Left lung (tissue), 10 donors: ENCODE measurements around the gene MCF2L. TPM values are rescaled to one million over a fixed set of nuclear protein-coding genes. Genes with fewer than 3 reads are reported as not detected.

ENCODE experiments used
- ATAC-seq: fragments of 200-7000 bp; cut with Tn5 transposase; one replicate; pipeline ENCODE4 v1.9.1; 2020; ENCODE audit warnings: moderate library complexity
- DNase-seq, 4 donors: peaks; one replicate each; pipeline ENCODE4 v3.0.0-alpha.2; 2013 to 2020
- H3K27ac ChIP-seq, 2 donors: fragments of 200-600 bp; sonication (generic) in 1 of 2; one replicate each; pipeline versions ENCODE4 v1.5.0 to v1.8.0; 2020 to 2021
- H3K27me3 ChIP-seq, 2 donors: fragments of 200-600 bp; sonication (generic) in 1 of 2; one replicate each; pipeline versions ENCODE4 v1.5.0 to v1.8.0; 2020 to 2021
- H3K36me3 ChIP-seq, 2 donors: fragments of 200-600 bp; sonication (generic) in 1 of 2; one replicate each; pipeline versions ENCODE4 v1.5.0 to v1.8.0; 2020 to 2021
- H3K4me1 ChIP-seq, 2 donors: fragments of 200-600 bp; one replicate each; pipeline ENCODE4 v1.8.0; 2021
- H3K4me3 ChIP-seq, 2 donors: fragments of 200-600 bp; sonication (generic) in 1 of 2; one replicate each; pipeline versions ENCODE4 v1.5.0 to v1.8.0; 2020 to 2021; ENCODE audit warnings: mild to moderate bottlenecking in 1 of 2
- H3K9me3 ChIP-seq, 2 donors: fragments of 200-600 bp; sonication (generic) in 1 of 2; one replicate each; pipeline versions ENCODE4 v1.5.0 to v1.8.0; 2020 to 2021
- intact Hi-C, 2 donors: fragments of 100-400 bp; cut with DNase I; formaldehyde crosslinking; loops; one replicate each; pipeline versions ENCODE4 v1.11.2 to v1.14.2; 2022
- polyA plus RNA-seq, 6 donors: library from polyadenylated mRNA; unstranded; fragments of 120-200 nt; gene quantifications; one replicate each; pipeline ENCODE4 v1.2.1, GENCODE V29; 2013; ENCODE audit not compliant: insufficient read length in 6 of 6
- total RNA-seq, 2 donors: library from RNA; stranded (reverse); fragmentation: NEBNext Ultra II Directional; extraction: Animal tissue kit (Norgen Biotek cat#: 25700); gene quantifications; one replicate each; pipeline ENCODE4 v1.2.1, GENCODE V29; 2021
- TF ChIP-seq, protein P1 (sequence below), 2 donors: fragments of 200-600 bp; sonication (generic) in 1 of 2; IDR thresholded peaks; one replicate each; pipeline versions ENCODE4 v1.5.0 to v1.8.0; 2021; ENCODE audit warnings: antibody characterized with exemption in 2 of 2
- donor health status: DM: no; HTN: yes; CAD: no.
- donor health status: DM: no; HTN: no; CAD: no.

The MCF2L gene
- total and polyA plus RNA-seq, 8 donors, result 22.2 to 39.5 (median 33.7) TPM

DNA sequence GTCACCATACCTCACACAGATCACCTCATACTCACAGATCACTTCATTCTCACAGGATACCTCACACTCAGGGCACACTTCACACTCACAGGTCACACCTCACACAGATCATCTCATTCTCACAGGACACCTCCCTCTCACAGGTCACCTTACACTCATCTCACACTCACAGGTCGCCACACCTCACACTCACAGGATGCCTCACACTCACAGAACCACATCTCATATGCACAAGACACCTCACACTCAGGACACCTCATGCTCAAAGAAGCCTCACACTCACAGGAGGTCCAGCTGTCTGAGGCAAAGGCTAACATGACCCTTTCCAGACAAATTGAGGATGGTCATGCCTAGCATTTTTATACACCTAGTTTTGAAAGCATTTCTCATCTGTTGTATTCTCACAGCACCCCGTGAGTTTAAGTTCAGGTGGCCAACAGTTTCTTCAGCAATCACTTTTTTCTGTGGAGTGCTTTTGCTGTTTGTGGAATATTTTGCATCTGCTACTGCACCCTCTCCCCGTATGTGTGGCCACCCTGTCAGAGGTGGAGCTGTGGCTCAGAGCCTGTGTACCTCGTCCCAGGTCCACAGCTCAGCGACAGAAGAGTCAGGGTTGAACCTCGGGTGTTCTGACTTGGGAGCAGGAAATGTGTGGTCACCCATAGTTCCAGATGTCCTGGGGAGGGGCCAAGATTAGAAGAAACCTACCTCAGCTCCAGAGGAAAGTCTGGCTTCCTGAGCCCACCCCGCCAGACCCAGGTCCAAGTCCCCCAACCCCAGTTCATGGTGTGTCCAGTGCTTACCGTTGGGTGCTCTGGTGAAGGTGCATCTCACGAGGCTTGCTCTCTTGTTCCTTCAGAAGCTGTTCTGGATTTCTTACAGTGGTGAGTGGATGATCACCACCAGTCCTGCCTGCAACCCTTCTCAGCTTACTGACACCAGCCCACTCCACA, 144.2 kb downstream of the MCF2L start:
- Histone ChIP-seq H3K4me3 (no peak overlapping the region), H3K9me3 (no peaks in the 10 kb centered on the region), H3K4me1 (peaks cover 0 to 13% of the 10 kb centered on the region in 2 donors), H3K27ac (no peak overlapping the region), H3K27me3 (peaks cover 20 to 33% of the 10 kb centered on the region in 2 donors), H3K36me3 (no peaks in the 10 kb centered on the region)
- TF ChIP-seq, protein P1, sequence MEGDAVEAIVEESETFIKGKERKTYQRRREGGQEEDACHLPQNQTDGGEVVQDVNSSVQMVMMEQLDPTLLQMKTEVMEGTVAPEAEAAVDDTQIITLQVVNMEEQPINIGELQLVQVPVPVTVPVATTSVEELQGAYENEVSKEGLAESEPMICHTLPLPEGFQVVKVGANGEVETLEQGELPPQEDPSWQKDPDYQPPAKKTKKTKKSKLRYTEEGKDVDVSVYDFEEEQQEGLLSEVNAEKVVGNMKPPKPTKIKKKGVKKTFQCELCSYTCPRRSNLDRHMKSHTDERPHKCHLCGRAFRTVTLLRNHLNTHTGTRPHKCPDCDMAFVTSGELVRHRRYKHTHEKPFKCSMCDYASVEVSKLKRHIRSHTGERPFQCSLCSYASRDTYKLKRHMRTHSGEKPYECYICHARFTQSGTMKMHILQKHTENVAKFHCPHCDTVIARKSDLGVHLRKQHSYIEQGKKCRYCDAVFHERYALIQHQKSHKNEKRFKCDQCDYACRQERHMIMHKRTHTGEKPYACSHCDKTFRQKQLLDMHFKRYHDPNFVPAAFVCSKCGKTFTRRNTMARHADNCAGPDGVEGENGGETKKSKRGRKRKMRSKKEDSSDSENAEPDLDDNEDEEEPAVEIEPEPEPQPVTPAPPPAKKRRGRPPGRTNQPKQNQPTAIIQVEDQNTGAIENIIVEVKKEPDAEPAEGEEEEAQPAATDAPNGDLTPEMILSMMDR (IDR thresholded peaks at IDR 0.05), result no peak
- DNase-seq (peak in 1 of 4 donors; percentile 12), ATAC-seq (no peak)
- intact Hi-C loops, result no loop called here

DNA sequence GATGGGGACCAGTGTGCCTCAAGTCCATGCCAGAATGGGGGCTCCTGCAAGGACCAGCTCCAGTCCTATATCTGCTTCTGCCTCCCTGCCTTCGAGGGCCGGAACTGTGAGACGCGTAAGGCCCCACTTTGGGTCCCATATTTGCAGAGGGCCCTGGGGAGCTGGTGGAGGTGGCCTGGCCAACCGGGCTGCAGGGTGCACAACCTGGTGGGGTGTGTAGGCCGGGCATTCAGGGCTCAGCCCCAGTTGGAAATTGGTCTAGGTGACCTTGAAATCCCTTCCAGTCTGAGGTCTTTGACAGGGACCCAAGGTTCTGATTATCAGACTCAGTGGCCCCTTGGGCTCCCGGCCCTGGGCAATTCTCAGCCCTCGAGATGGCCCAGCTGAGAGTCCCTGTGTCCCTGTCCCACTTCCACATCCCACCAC, 144.8 kb downstream of the MCF2L start:
- no peak overlapping the region for H3K4me3 ChIP-seq
- ATAC-seq (no peak), DNase-seq (peak in 2 of 4 donors; percentile 20 to 55)
- TF ChIP-seq, protein P1 (IDR thresholded peaks at IDR 0.05), result no peak
- H3K36me3 ChIP-seq, result no peaks in the 10 kb centered on the region
- H3K9me3 ChIP-seq, result no peaks in the 10 kb centered on the region
- H3K27ac ChIP-seq, result no peak overlapping the region
- peaks cover 20 to 33% of the 10 kb centered on the region in 2 donors for H3K27me3 ChIP-seq
- intact Hi-C loops, result no loop called here
- peaks cover 0 to 13% of the 10 kb centered on the region in 2 donors for H3K4me1 ChIP-seq

DNA sequence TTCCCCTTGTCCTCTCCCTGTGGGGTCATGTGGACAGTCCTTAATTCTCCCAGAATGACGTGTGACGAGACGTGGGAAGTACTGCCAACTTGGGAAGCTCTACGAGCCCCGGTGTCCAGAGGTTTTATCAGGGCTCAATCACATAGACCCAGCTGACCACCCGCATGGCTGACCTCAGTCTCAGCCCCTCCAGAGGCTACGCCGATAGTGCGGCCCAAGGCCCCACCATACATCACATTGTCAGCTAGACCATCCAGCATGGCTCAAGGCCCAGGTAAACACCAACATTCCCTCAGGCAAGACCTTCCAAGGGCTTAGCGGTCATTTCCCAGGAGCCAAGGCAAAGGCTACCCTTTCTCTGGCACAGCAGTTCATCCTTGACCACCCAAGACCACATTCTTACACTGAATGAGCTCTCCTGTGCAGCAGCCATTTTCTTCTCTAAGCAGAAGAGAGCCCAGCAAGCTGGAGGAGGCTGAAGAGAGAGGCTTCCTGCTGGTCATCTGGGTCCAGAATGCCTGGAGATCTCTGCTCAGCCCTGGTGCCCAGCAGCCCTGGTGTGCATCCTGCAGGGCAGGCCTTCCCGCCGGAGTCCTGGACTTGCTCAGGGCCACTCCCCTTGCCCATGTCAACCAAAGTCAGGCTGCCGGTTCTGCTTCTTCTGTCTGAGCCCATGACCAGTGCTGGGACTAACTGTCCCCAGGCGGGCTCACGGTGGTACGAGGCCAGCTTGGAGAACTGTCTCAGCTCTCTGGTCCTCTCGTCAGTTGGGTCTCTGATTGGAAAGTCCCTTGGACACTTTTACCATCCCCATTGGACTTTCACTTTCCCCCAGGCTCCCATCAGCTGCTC, 145.7 kb downstream of the MCF2L start:
- H3K27ac ChIP-seq, result no peak overlapping the region
- intact Hi-C loops, result no loop called here
- no peaks in the 10 kb centered on the region for H3K9me3 ChIP-seq
- peak in 1 of 4 donors; percentile 70 for DNase-seq
- peaks cover 14 to 25% of the 10 kb centered on the region in 2 donors for H3K27me3 ChIP-seq
- TF ChIP-seq, protein P1 (IDR thresholded peaks at IDR 0.05), result no peak
- H3K36me3 ChIP-seq, result no peaks in the 10 kb centered on the region
- ATAC-seq, result no peak
- no peak overlapping the region for H3K4me3 ChIP-seq
- peaks cover 0 to 13% of the 10 kb centered on the region in 2 donors for H3K4me1 ChIP-seq

DNA sequence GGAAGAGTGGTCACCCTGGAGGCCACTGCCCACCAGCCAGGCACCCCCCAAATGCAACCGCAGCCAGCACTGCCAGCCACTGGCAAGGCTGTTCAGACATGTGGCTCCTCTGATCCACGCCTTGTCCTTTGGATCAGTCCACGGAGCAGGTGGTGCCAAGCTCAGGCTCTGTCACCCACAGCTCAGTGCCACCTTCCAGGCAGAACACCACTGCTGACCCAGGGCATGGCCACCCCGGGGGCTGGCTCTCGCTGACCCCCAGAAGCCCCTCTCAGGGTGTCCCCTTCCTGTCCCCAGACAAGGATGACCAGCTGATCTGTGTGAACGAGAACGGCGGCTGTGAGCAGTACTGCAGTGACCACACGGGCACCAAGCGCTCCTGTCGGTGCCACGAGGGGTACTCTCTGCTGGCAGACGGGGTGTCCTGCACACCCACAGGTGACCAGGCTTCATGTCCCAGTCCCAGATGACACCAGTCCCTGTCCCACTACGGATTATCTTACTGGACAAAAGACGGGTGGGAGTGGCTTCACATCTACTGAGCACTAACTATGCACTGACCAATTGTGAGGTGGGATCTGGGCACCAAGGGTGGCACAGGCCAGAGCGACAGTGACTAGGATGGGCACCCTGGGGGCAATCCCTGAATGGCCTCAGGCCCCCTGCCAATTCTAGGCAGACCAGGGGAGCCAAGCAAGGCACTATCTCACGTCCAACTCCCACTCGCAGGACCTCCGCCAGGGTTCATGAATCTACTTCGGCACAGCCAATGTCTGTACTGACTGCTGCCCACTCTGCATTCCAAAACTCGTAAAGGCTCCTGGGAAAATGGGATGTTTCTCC, 146.6 kb downstream of the MCF2L start:
- Histone ChIP-seq H3K36me3 (no peaks in the 10 kb centered on the region), H3K27ac (no peak overlapping the region), H3K27me3 (peaks cover 6 to 17% of the 10 kb centered on the region in 2 donors), H3K4me3 (no peak overlapping the region), H3K4me1 (peaks cover 0 to 5% of the 10 kb centered on the region in 2 donors), H3K9me3 (no peaks in the 10 kb centered on the region)
- TF ChIP-seq, protein P1 (IDR thresholded peaks at IDR 0.05), result no peak
- intact Hi-C loops, result no loop called here
- DNase-seq (peak in 2 of 4 donors; percentile 25 to 55), ATAC-seq (no peak)
